A549 (cell line): Measurements from ENCODE around the gene USH1C. TPM values are rescaled to one million over a fixed set of nuclear protein-coding genes. Genes with fewer than 3 reads are reported as not detected.

ENCODE experiments used
- ATAC-seq, 2 experiments: fragments of 200-7000 bp in 1 of 2; fragments of >200 bp in 1 of 2; cut with Nextera tagmentation in 1 of 2; cut with Tn5 transposase in 1 of 2; 3 replicates each; pipeline versions ENCODE4 v1.8.0 to v1.9.1; 2018 to 2020; ENCODE audit warnings: mild to moderate bottlenecking in 1 of 2, moderate library complexity in 1 of 2
- CTCF ChIA-PET: fragments of 300-600 bp; sonication (Branson Sonifier 250); formaldehyde crosslinking; extraction: SDS; loops from one replicate; lab custom pipeline; 2021; ENCODE audit warnings: antibody characterized with exemption, inconsistent platforms; lab: Yijun Ruan, JAX
- POLR2A ChIA-PET: fragments of 350-600 bp; formaldehyde crosslinking; extraction: SDS; loops from one replicate; lab custom pipeline; 2021; ENCODE audit warnings: antibody characterized with exemption, inconsistent platforms; lab: Yijun Ruan, JAX
- DNase-seq, 2 experiments: peaks; one replicate each; pipeline versions ENCODE4 v3.0.0 to v3.0.0-alpha.2; 2011 to 2016; ENCODE audit warnings: low read depth in 1 of 2, low spot score in 1 of 2
- FAIRE-seq: peaks from 2 replicates; lab custom pipeline; 2011; peaks lifted over from hg19 to GRCh38; lab: Jason Lieb, UNC
- H3K27ac ChIP-seq, 2 experiments: fragments of >200 bp; sonication (Bioruptor Twin); formaldehyde crosslinking; 3 replicates each; pipeline ENCODE4 v1.5.1; 2016 to 2017
- H3K4me1 ChIP-seq: fragments of >200 bp; sonication (Bioruptor Twin); formaldehyde crosslinking; 3 replicates; pipeline ENCODE4 v1.6.1; 2016
- H3K4me2 ChIP-seq: fragments of >200 bp; sonication (Bioruptor Twin); formaldehyde crosslinking; 3 replicates; pipeline ENCODE4 v1.6.1; 2016
- H3K4me3 ChIP-seq: fragments of >200 bp; sonication (Bioruptor Twin); formaldehyde crosslinking; 3 replicates; pipeline ENCODE4 v1.5.1; 2016
- H3K9me3 ChIP-seq: fragments of >200 bp; sonication (Bioruptor Twin); formaldehyde crosslinking; 3 replicates; pipeline ENCODE4 v1.6.1; 2016
- ATOH8 ChIP-seq: fragments of 250-450 bp; sonication (Bioruptor Pico); IDR thresholded peaks from 2 replicates; pipeline ENCODE4 v1.5.0; 2020; ENCODE audit warnings: low read depth, mild to moderate bottlenecking, moderate library complexity
- BHLHE40 ChIP-seq: IDR thresholded peaks from 2 replicates; pipeline ENCODE4 v1.6.1; 2012; ENCODE audit warnings: low read depth, low read length, inconsistent platforms
- CBX2 ChIP-seq: fragments of 200-600 bp; sonication (generic); IDR thresholded peaks from 2 replicates; pipeline ENCODE4 v1.6.1; 2016; ENCODE audit warnings: low read depth, mild to moderate bottlenecking, borderline replicate concordance
- CBX8 ChIP-seq: fragments of 200-600 bp; sonication (generic); IDR thresholded peaks from 2 replicates; pipeline ENCODE4 v1.6.1; 2016
- CHD2 ChIP-seq: fragments of 150-350 bp; IDR thresholded peaks from 2 replicates; pipeline ENCODE4 v1.6.1; 2014; ENCODE audit warnings: low read length; ENCODE audit not compliant: partially characterized antibody
- ELK1 ChIP-seq: fragments of 150-350 bp; IDR thresholded peaks from 2 replicates; pipeline ENCODE4 v1.6.1; 2014; ENCODE audit warnings: low read depth, mild to moderate bottlenecking, low read length
- EP300 ChIP-seq, 2 experiments: fragments of >200 bp; sonication (Bioruptor Twin); formaldehyde crosslinking; IDR thresholded peaks; 2 replicates in 1 of 2; 3 replicates in 1 of 2; pipeline ENCODE4 v1.6.1; 2016 to 2017
- FOSL2 ChIP-seq, 2 experiments: fragments of 450-650 bp in 1 of 2; fragments of >200 bp in 1 of 2; sonication (Bioruptor Twin) in 1 of 2; formaldehyde crosslinking; IDR thresholded peaks; 2 replicates each; pipeline versions ENCODE4 v1.5.0 to v1.6.1; 2016 to 2020; ENCODE audit warnings: mild to moderate bottlenecking in 1 of 2, moderate library complexity in 1 of 2
- FOXS1 ChIP-seq: fragments of 250-450 bp; sonication (Bioruptor Pico); IDR thresholded peaks from 2 replicates; pipeline ENCODE4 v1.5.0; 2020; ENCODE audit warnings: mild to moderate bottlenecking, moderate library complexity
- GATA3 ChIP-seq: IDR thresholded peaks from 2 replicates; pipeline ENCODE4 v1.6.1; 2012; ENCODE audit warnings: borderline replicate concordance
- HOXA7 ChIP-seq: fragments of 250-450 bp; sonication (Bioruptor Pico); IDR thresholded peaks from 2 replicates; pipeline ENCODE4 v1.5.0; 2020; ENCODE audit warnings: mild to moderate bottlenecking, moderate library complexity
- NFE2L2 ChIP-seq: fragments of 150-350 bp; conservative IDR thresholded peaks from 2 replicates; pipeline ENCODE4 v1.6.1; 2014; ENCODE audit warnings: low read length
- RARB ChIP-seq: fragments of 250-450 bp; sonication (Bioruptor Pico); IDR thresholded peaks from 2 replicates; pipeline ENCODE4 v1.8.0; 2021; ENCODE audit warnings: mild to moderate bottlenecking, moderate library complexity
- RCOR1 ChIP-seq: fragments of 150-350 bp; IDR thresholded peaks from 2 replicates; pipeline ENCODE4 v1.6.1; 2014; ENCODE audit warnings: antibody characterized with exemption, low read length, low read depth
- RFX5 ChIP-seq: fragments of 450-650 bp; IDR thresholded peaks from 2 replicates; pipeline ENCODE4 v1.7.1; 2014; ENCODE audit warnings: antibody characterized with exemption, mild to moderate bottlenecking, moderate library complexity
- RNF2 ChIP-seq: fragments of 200-600 bp; sonication (generic); IDR thresholded peaks from 2 replicates; pipeline ENCODE4 v1.6.1; 2016; ENCODE audit warnings: low read depth, mild to moderate bottlenecking, antibody characterized with exemption, moderate library complexity, borderline replicate concordance
- SREBF2 ChIP-seq: fragments of 450-650 bp; IDR thresholded peaks from 2 replicates; pipeline ENCODE4 v1.6.1; 2014; ENCODE audit warnings: mild to moderate bottlenecking, moderate library complexity
- TFCP2L1 ChIP-seq: fragments of 250-450 bp; sonication (Bioruptor Pico); IDR thresholded peaks from 2 replicates; pipeline ENCODE4 v1.5.0; 2021; ENCODE audit warnings: mild to moderate bottlenecking
- TP53 ChIP-seq: fragments of 250-450 bp; sonication (Bioruptor Pico); IDR thresholded peaks from 2 replicates; pipeline ENCODE4 v1.5.0; 2021; ENCODE audit warnings: mild to moderate bottlenecking, moderate library complexity
- ZC3H11A ChIP-seq: fragments of 450-650 bp; IDR thresholded peaks from 2 replicates; pipeline ENCODE4 v1.6.1; 2014; ENCODE audit warnings: antibody characterized with exemption, mild to moderate bottlenecking
- WGBS: methylation state at CpG from one replicate; pipeline ENCODE4 v1.1.6; 2017; ENCODE audit errors: missing lambda C conversion rate; 5-methylcytosine and 5-hydroxymethylcytosine counted together
- polyA plus RNA-seq, 4 experiments: library from polyadenylated mRNA; depleted of rRNA in 3 of 4; stranded (reverse); fragments of >200 nt; fragmentation: RNase III in 1 of 4; extraction: RNeasy Plus Mini Kit Qiagen cat#74134 plus additional on column Dnase treatment in 1 of 4; gene quantifications; 2 replicates in 3 of 4; 3 replicates in 1 of 4; pipeline ENCODE4 v1.2.3, GENCODE V29; 2011 to 2017
- TF ChIP-seq, protein P1 (sequence below): fragments of 450-650 bp; IDR thresholded peaks from 2 replicates; pipeline ENCODE4 v1.6.1; 2014; ENCODE audit warnings: antibody characterized with exemption
- TF ChIP-seq, protein P2 (sequence below): IDR thresholded peaks from 2 replicates; pipeline ENCODE4 v1.6.1; 2012; ENCODE audit warnings: low read depth, borderline replicate concordance

The USH1C gene
- polyA plus RNA-seq, 2 of the 4 experiments (the other 2 are of a cell fraction): 3.2 to 8.6 TPM

DNA sequence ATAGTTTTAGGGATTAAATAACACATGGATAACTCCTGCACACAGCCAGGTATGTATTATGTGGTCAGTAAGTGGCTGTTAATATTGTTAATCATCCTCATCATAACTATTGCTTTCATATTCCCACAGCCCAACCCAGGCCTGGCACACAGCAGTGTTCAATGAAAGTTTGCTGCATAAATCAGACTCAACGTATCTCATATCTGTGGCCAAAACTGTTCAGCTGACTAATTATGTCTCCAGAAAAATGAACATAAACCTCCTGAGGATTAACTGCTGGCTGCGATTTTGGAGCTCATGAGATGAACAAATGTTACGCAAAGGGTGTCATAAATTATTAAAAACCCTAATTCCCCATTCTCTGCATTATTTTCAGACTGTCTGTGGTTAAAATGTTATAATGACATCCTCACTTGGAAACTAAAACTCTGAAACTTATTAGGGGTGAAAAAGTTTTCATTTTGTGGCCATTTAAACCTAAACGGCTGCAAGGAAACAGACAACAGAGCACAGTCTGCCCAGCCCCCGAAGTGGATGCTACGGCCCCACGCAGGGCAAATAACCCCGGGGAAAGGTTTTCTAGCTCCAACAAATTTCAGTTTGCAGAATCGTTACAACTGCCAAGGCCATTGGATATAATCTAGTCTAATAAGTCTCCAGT is 84.8 kb downstream of the USH1C start:
- H3K4me2 ChIP-seq: no peak overlapping the region
- H3K27ac ChIP-seq: no peak overlapping the region
- no peaks in the 10 kb centered on the region for H3K4me1 ChIP-seq
- POLR2A ChIA-PET: no interaction called here
- H3K9me3 ChIP-seq: no peaks in the 10 kb centered on the region
- DNase-seq: no peak
- CTCF ChIA-PET: interaction anchor here (0.8 to 1.7 kb wide), 9 partner anchors 8 to 230 kb away, joined by 3 to 6 read pairs (median 3); no protein-coding TSS in a partner anchor
- ATAC-seq: no peak
- 71% methylated on average over 9 of the region's 9 CpGs for WGBS
- no peak for TF ChIP-seq GATA3
- TF ChIP-seq, all 56 proteins: peak for 0
- H3K4me3 ChIP-seq: no peak overlapping the region
- FAIRE-seq: no peak

- TF ChIP-seq CBX8: no peak
- no peak for TF ChIP-seq RCOR1
- TF ChIP-seq ZC3H11A: no peak
- no peak for TF ChIP-seq EP300 (IDR thresholded peaks at IDR 0.05)
- no peak for TF ChIP-seq ATOH8 (CRISPR knock-in tag)
- TF ChIP-seq FOSL2 (IDR thresholded peaks at IDR 0.05): no peak
- TF ChIP-seq FOSL2 (CRISPR knock-in tag; IDR thresholded peaks at IDR 0.05): no peak
- no peak for TF ChIP-seq BHLHE40
- TF ChIP-seq, protein P1, sequence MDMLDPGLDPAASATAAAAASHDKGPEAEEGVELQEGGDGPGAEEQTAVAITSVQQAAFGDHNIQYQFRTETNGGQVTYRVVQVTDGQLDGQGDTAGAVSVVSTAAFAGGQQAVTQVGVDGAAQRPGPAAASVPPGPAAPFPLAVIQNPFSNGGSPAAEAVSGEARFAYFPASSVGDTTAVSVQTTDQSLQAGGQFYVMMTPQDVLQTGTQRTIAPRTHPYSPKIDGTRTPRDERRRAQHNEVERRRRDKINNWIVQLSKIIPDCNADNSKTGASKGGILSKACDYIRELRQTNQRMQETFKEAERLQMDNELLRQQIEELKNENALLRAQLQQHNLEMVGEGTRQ: no peak
- TF ChIP-seq SREBF2: no peak
- TF ChIP-seq, all 56 proteins: peak for 0
- ATAC-seq (no peak), DNase-seq (no peak), FAIRE-seq (no peak)
- Histone ChIP-seq H3K9me3 (no peaks in the 10 kb centered on the region), H3K4me2 (no peak overlapping the region), H3K27ac (no peak overlapping the region), H3K4me3 (no peak overlapping the region), H3K4me1 (no peaks in the 10 kb centered on the region)
- ChIA-PET CTCF (interaction anchor here (0.8 to 1.7 kb wide), 5 partner anchors 9 to 631 kb away, joined by 3 to 4 read pairs (median 4); no protein-coding TSS in a partner anchor), POLR2A (no interaction called here)
- WGBS: 50% methylated on average over 8 of the region's 8 CpGs
These were observed 85.9 kb downstream of the USH1C start for GRCh38 chr11:17458268-17458667.

- TF ChIP-seq RFX5: no peak
- TF ChIP-seq ATOH8 (CRISPR knock-in tag): no peak
- no peak for TF ChIP-seq CBX8
- no peak for TF ChIP-seq RARB
- TF ChIP-seq, protein P2, sequence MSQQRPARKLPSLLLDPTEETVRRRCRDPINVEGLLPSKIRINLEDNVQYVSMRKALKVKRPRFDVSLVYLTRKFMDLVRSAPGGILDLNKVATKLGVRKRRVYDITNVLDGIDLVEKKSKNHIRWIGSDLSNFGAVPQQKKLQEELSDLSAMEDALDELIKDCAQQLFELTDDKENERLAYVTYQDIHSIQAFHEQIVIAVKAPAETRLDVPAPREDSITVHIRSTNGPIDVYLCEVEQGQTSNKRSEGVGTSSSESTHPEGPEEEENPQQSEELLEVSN: no peak
- TF ChIP-seq TP53: no peak
- TF ChIP-seq BHLHE40: no peak
- TF ChIP-seq GATA3: no peak
- TF ChIP-seq CBX2: no peak
- TF ChIP-seq NFE2L2: no peak
- TF ChIP-seq HOXA7 (CRISPR knock-in tag): no peak
- TF ChIP-seq ELK1: no peak
- no peak for TF ChIP-seq CHD2
- TF ChIP-seq FOXS1: no peak
- TF ChIP-seq FOSL2 (IDR thresholded peaks at IDR 0.05): no peak
- TF ChIP-seq FOSL2 (CRISPR knock-in tag; IDR thresholded peaks at IDR 0.05): no peak
- TF ChIP-seq RNF2: no peak
- no peak for TF ChIP-seq TFCP2L1 (CRISPR knock-in tag)
- ChIA-PET POLR2A (no interaction called here), CTCF (interaction anchor here (0.9 to 3.0 kb wide), 8 partner anchors 10 to 74 kb away, joined by 3 to 12 read pairs (median 4); no protein-coding TSS in a partner anchor)
- no peaks in the 10 kb centered on the region for H3K4me1 ChIP-seq
- WGBS: 54% methylated on average over 8 of the region's 8 CpGs
- H3K9me3 ChIP-seq: no peaks in the 10 kb centered on the region
- no peak overlapping the region for H3K4me2 ChIP-seq
- DNase-seq: no peak
- H3K4me3 ChIP-seq: no peak overlapping the region
- ATAC-seq: no peak
- H3K27ac ChIP-seq: no peak overlapping the region
- no peak for FAIRE-seq
These were observed 86.6 kb downstream of the USH1C start for GRCh38 chr11:17457396-17458173.
